GM12878 (cell line): ENCODE data around the gene TM6SF1. TPM values are rescaled to one million over a fixed set of nuclear protein-coding genes. Genes with fewer than 3 reads are reported as not detected.

Experiments used
- ATAC-seq: fragments of 200-7000 bp; cut with Tn5 transposase; 3 replicates; pipeline ENCODE4 v1.9.1; 2020; ENCODE audit warnings: mild to moderate bottlenecking, moderate library complexity
- BruUV-seq: library from RNA; stranded (reverse); fragments of 400-500 nt; replicated peaks from 2 replicates; lab custom pipeline; 2021; lab: Mats Ljungman, UMichigan
- CTCF ChIA-PET: fragments of 300-600 bp; sonication (Branson Sonifier 250); formaldehyde crosslinking; extraction: SDS; loops from one replicate; lab custom pipeline; 2021; ENCODE audit warnings: inconsistent platforms; lab: Yijun Ruan, JAX
- POLR2A ChIA-PET: fragments of 350-600 bp; formaldehyde crosslinking; extraction: SDS; loops from one replicate; lab custom pipeline; 2021; ENCODE audit warnings: inconsistent platforms; lab: Charles Lee
- RAD21 ChIA-PET: fragments of 300-600 bp; sonication (Branson Sonifier 250); formaldehyde crosslinking; loops from one replicate; lab custom pipeline; 2023; ENCODE audit warnings: antibody characterized with exemption; ENCODE audit not compliant: unreplicated experiment; lab: Charles Lee
- SMC1A ChIA-PET: fragments of 300-600 bp; sonication (Branson Sonifier 250); formaldehyde crosslinking; loops from one replicate; lab custom pipeline; 2023; ENCODE audit not compliant: unreplicated experiment, uncharacterized antibody; lab: Charles Lee
- DNase-seq: peaks from one replicate; pipeline ENCODE4 v3.0.0-alpha.2; 2011; ENCODE audit warnings: low read depth, low spot score
- FAIRE-seq: peaks from 3 replicates; lab custom pipeline; 2011; peaks lifted over from hg19 to GRCh38; lab: Jason Lieb, UNC
- H2AFZ ChIP-seq: 2 replicates; pipeline ENCODE4 v1.6.0; 2011; ENCODE audit warnings: low read depth, low read length, control low read depth; ENCODE audit not compliant: control insufficient read depth
- H3K27ac ChIP-seq: 2 replicates; pipeline ENCODE4 v1.5.1; 2011; ENCODE audit warnings: control low read depth; ENCODE audit not compliant: control insufficient read depth, insufficient read depth
- H3K27me3 ChIP-seq, 2 experiments: replicated peaks in 1 of 2; 2 replicates each; pipeline versions ENCODE4 v1.6.0 to v1.6.1; 2011; ENCODE audit warnings: low read length in 1 of 2; ENCODE audit not compliant: control insufficient read depth in 2 of 2, insufficient read depth in 2 of 2
- H3K36me3 ChIP-seq, 2 experiments: 2 replicates each; pipeline ENCODE4 v1.5.1; 2011; ENCODE audit warnings: low read length in 1 of 2; ENCODE audit not compliant: control insufficient read depth in 2 of 2, insufficient read depth in 2 of 2
- H3K4me1 ChIP-seq: 2 replicates; pipeline ENCODE4 v1.6.1; 2011; ENCODE audit warnings: mild to moderate bottlenecking, low read length, moderate library complexity, mixed read lengths; ENCODE audit not compliant: control insufficient read depth, insufficient read depth
- H3K4me2 ChIP-seq: 2 replicates; pipeline ENCODE4 v1.6.0; 2011; ENCODE audit warnings: control low read depth; ENCODE audit not compliant: control insufficient read depth, insufficient read depth
- H3K4me3 ChIP-seq: fragments of 200-600 bp; sonication (generic); 2 replicates; pipeline ENCODE4 v1.5.1; 2016
- H3K79me2 ChIP-seq: 2 replicates; pipeline ENCODE4 v1.6.0; 2011; ENCODE audit warnings: low read length; ENCODE audit not compliant: control insufficient read depth, insufficient read depth
- H3K9ac ChIP-seq: 2 replicates; pipeline ENCODE4 v1.8.0; 2011; ENCODE audit warnings: low read length, control low read depth, mixed read lengths; ENCODE audit not compliant: control insufficient read depth, insufficient read depth
- H3K9me3 ChIP-seq: replicated peaks from 3 replicates; pipeline ENCODE4 v1.5.1; 2011; ENCODE audit warnings: mild to moderate bottlenecking, low read length; ENCODE audit not compliant: control insufficient read depth, insufficient read depth
- H4K20me1 ChIP-seq: 2 replicates; pipeline ENCODE4 v1.6.0; 2011; ENCODE audit not compliant: control insufficient read depth, insufficient read depth
- CEBPB ChIP-seq, 2 experiments: fragments of 150-350 bp in 1 of 2; IDR thresholded peaks; 2 replicates each; pipeline ENCODE4 v1.6.1; 2012 to 2014; ENCODE audit warnings: low read depth in 2 of 2, low read length in 2 of 2, borderline replicate concordance in 1 of 2, inconsistent platforms in 1 of 2
- CHD2 ChIP-seq: IDR thresholded peaks from 2 replicates; pipeline ENCODE4 v1.6.1; 2011; ENCODE audit warnings: low read depth, low read length, improper control_type of control experiment, borderline replicate concordance
- EP300 ChIP-seq, 2 experiments: fragments of 150-350 bp in 1 of 2; IDR thresholded peaks; 2 replicates each; pipeline ENCODE4 v1.6.1; 2011 to 2012; ENCODE audit warnings: low read depth in 2 of 2, low read length in 2 of 2, borderline replicate concordance in 1 of 2, improper control_type of control experiment in 1 of 2, inconsistent platforms in 1 of 2; ENCODE audit not compliant: control insufficient read depth in 1 of 2
- NR2C2 ChIP-seq: IDR thresholded peaks from 2 replicates; pipeline ENCODE4 v1.6.1; 2011; ENCODE audit warnings: borderline replicate concordance, low read depth; ENCODE audit not compliant: control insufficient read depth, insufficient read length
- POLR2A ChIP-seq: IDR thresholded peaks from 2 replicates; pipeline ENCODE4 v1.6.1; 2011; ENCODE audit warnings: low read depth, mild to moderate bottlenecking, low read length
- POU2F2 ChIP-seq: IDR thresholded peaks from 3 replicates; pipeline ENCODE4 v1.6.1; 2011; ENCODE audit warnings: low read depth, mild to moderate bottlenecking, low read length, borderline replicate concordance
- USF1 ChIP-seq: IDR thresholded peaks from 2 replicates; pipeline ENCODE4 v1.6.1; 2011; ENCODE audit warnings: borderline replicate concordance, low read depth, mild to moderate bottlenecking, moderate library complexity, mixed read lengths, low read length; ENCODE audit not compliant: insufficient read depth; ENCODE audit errors: extremely low read length
- WGBS: methylation state at CpG from one replicate; pipeline ENCODE4 v1.1.6; 2016; ENCODE audit warnings: low lambda C conversion rate; ENCODE audit not compliant: insufficient replicate concordance, insufficient coverage; ENCODE audit errors: missing lambda C conversion rate; 5-methylcytosine and 5-hydroxymethylcytosine counted together
- in situ Hi-C: fragments of 300-500 bp; cut with MboI; formaldehyde crosslinking; loops from 9 replicates; pipeline ENCODE4 v1.14.3; 2018; ENCODE audit warnings: mixed read lengths
- intact Hi-C: fragments of 100-400 bp; cut with micrococcal nuclease; formaldehyde crosslinking; loops from one replicate; pipeline ENCODE4 v1.14.2; 2022; ENCODE audit not compliant: unreplicated experiment
- polyA plus RNA-seq, 11 experiments: library from polyadenylated mRNA; depleted of rRNA in 4 of 11; unstranded in 6 of 11; stranded (reverse) in 5 of 11; fragments of >200 nt; fragmentation: Nextera tagmentation in 4 of 11; fragmentation: Illumina TruSeq in 1 of 11; extraction: Ambion mirVana in 4 of 11; extraction: Trizol in 1 of 11; gene quantifications; 1 replicate in 1 of 11; 2 replicates in 10 of 11; pipeline versions ENCODE4 v1.2.1 to v1.2.3, GENCODE V29; 2011 to 2016; ENCODE audit warnings: inconsistent platforms in 2 of 11, missing spikeins in 2 of 11, low read depth in 1 of 11
- total RNA-seq, 4 experiments: library from RNA; depleted of rRNA in 3 of 4; stranded (reverse); fragments of >200 nt in 3 of 4; fragmentation: Illumina TruSeq in 1 of 4; extraction: Trizol in 1 of 4; gene quantifications; 2 replicates each; pipeline versions ENCODE4 v1.2.1 to v1.2.3, GENCODE V29; 2013 to 2021
- TF ChIP-seq, protein P1 (sequence below): IDR thresholded peaks from 2 replicates; pipeline ENCODE4 v1.6.1; 2011; ENCODE audit warnings: low read depth, mild to moderate bottlenecking, low read length, moderate library complexity, borderline replicate concordance; ENCODE audit errors: extremely low read depth
- TF ChIP-seq, protein P2 (sequence below): fragments of 450-650 bp; IDR thresholded peaks from 2 replicates; pipeline ENCODE4 v1.6.1; 2018; ENCODE audit warnings: borderline replicate concordance, mild to moderate bottlenecking; ENCODE audit not compliant: partially characterized antibody

Gene TM6SF1
- total and polyA plus RNA-seq, 10 of the 15 experiments (the other 5 are each of a cell fraction or from before 2014, with no cell fraction given): 0.56 to 2.7 (median 1.2) TPM

GRCh38 chr15:83064859-83065258 is 42.6 kb upstream of the TM6SF1 start:
- POLR2A ChIA-PET: interaction anchor here (1.1 kb wide), 1 partner anchor 144 kb away, joined by 3 read pairs; no protein-coding TSS in a partner anchor
- Histone ChIP-seq H3K4me3 (peak overlapping the region; percentile 96), H3K9me3 (no peaks in the 10 kb centered on the region; the same call in 2 of the 3 replicates), H3K36me3 (0 out of 4 replicates have a peak, but pooled peaks cover 0 to 5% of the 10 kb centered on the region in 2 experiments), H3K27ac (peak overlapping the region; percentile 93), H3K4me1 (peaks cover 21% of the 10 kb centered on the region), H3K9ac (peak overlapping the region; percentile 94), H2AFZ (no peak overlapping the region), H4K20me1 (peaks cover 15% of the 10 kb centered on the region; the same call in 1 of the 2 replicates), H3K79me2 (peaks cover 75% of the 10 kb centered on the region), H3K27me3 (no peaks in the 10 kb centered on the region), H3K4me2 (peak overlapping the region; percentile 96)
- SMC1A ChIA-PET: interaction anchor here (0.7 to 1.2 kb wide), 3 partner anchors 9 to 65 kb away, joined by 3 to 7 read pairs (median 3); partner anchors contain the start of gene C15orf40
- intact Hi-C loops (loop anchor here (5.0 kb wide), 2 partner anchors 53 to 523 kb away; partner anchors contain the start of genes C15orf40 and RPS17), in situ Hi-C loops (no loop called here)
- no TSS peak for BruUV-seq
- WGBS: 1% methylated on average over 4 of the region's 4 CpGs
- RAD21 ChIA-PET: interaction anchor here (0.9 to 1.4 kb wide), 3 partner anchors 53 to 315 kb away, joined by 3 to 4 read pairs (median 3); no protein-coding TSS in a partner anchor
- FAIRE-seq (no peak), DNase-seq (no peak), ATAC-seq (no peak)
- no peak for TF ChIP-seq CHD2
- TF ChIP-seq, protein P1, sequence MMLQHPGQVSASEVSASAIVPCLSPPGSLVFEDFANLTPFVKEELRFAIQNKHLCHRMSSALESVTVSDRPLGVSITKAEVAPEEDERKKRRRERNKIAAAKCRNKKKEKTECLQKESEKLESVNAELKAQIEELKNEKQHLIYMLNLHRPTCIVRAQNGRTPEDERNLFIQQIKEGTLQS: no peak
- TF ChIP-seq EP300 (IDR thresholded peaks at IDR 0.05; ENCODE audit: borderline replicate concordance in 1 of 2, control insufficient read depth in 1 of 2, low read depth in 2 of 2, low read length in 2 of 2): no peak; a peak in 1 of 4 replicates
- no peak for TF ChIP-seq CEBPB (IDR thresholded peaks at IDR 0.05; ENCODE audit: borderline replicate concordance in 1 of 2, low read depth in 2 of 2, low read length in 2 of 2)
- no peak for TF ChIP-seq NR2C2
- TF ChIP-seq USF1: no peak
- TF ChIP-seq POU2F2: no peak
- TF ChIP-seq, protein P2, sequence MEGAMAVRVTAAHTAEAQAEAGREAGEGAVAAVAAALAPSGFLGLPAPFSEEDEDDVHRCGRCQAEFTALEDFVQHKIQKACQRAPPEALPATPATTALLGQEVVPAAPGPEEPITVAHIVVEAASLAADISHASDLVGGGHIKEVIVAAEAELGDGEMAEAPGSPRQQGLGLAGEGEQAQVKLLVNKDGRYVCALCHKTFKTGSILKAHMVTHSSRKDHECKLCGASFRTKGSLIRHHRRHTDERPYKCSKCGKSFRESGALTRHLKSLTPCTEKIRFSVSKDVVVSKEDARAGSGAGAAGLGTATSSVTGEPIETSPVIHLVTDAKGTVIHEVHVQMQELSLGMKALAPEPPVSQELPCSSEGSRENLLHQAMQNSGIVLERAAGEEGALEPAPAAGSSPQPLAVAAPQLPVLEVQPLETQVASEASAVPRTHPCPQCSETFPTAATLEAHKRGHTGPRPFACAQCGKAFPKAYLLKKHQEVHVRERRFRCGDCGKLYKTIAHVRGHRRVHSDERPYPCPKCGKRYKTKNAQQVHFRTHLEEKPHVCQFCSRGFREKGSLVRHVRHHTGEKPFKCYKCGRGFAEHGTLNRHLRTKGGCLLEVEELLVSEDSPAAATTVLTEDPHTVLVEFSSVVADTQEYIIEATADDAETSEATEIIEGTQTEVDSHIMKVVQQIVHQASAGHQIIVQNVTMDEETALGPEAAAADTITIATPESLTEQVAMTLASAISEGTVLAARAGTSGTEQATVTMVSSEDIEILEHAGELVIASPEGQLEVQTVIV: no peak
- no peak for TF ChIP-seq POLR2A
- CTCF ChIA-PET: interaction anchor here (1.2 to 1.4 kb wide), 3 partner anchors 54 to 534 kb away, joined by 3 to 4 read pairs (median 3); partner anchors contain the start of gene HDGFL3
